ENCODE data around the gene MRPS27.

Gene MRPS27

GRCh38 chr5:72286798-72287197 is 33.2 kb downstream of the MRPS27 start:
- no peak for DNase-seq

- DNase-seq = no peak
These were observed 34.6 kb downstream of the MRPS27 start for GRCh38 chr5:72285424-72285821.

- no peak for DNase-seq
These were observed 35.2 kb downstream of the MRPS27 start for GRCh38 chr5:72284559-72285423.

GRCh38 chr5:72283358-72283757 is 36.7 kb downstream of the MRPS27 start:
- no peak for DNase-seq

GRCh38 chr5:72282878-72283277 is 37.2 kb downstream of the MRPS27 start:
- no peak for DNase-seq

- peak; percentile 26 for DNase-seq
These were observed 38.1 kb downstream of the MRPS27 start for GRCh38 chr5:72281764-72282499.

GRCh38 chr5:72281430-72281763 is 38.6 kb downstream of the MRPS27 start:
- no peak for DNase-seq

GRCh38 chr5:72280581-72281069 is 39.4 kb downstream of the MRPS27 start:
- peak; percentile 56 for DNase-seq

- no peak for DNase-seq
These were observed 43.8 kb downstream of the MRPS27 start for GRCh38 chr5:72276219-72276752.

GRCh38 chr5:72273547-72273946 is 46.5 kb downstream of the MRPS27 start:
- no peak for DNase-seq

- no peak for DNase-seq
These were observed 47.6 kb downstream of the MRPS27 start for GRCh38 chr5:72272398-72272797.

GRCh38 chr5:72271702-72272101 is 48.3 kb downstream of the MRPS27 start:
- DNase-seq = no peak

GRCh38 chr5:72270037-72270436 is 50.0 kb downstream of the MRPS27 start:
- no peak for DNase-seq

- no peak for DNase-seq
These were observed 50.6 kb downstream of the MRPS27 start for GRCh38 chr5:72269411-72269780.

GRCh38 chr5:72268753-72269410 is 51.2 kb downstream of the MRPS27 start:
- DNase-seq = peak; percentile 75

- DNase-seq = no peak
These were observed 51.8 kb downstream of the MRPS27 start for GRCh38 chr5:72268260-72268659.

GRCh38 chr5:72267685-72268084 is 52.4 kb downstream of the MRPS27 start:
- DNase-seq = no peak

GRCh38 chr5:72266862-72267261 is 53.2 kb downstream of the MRPS27 start:
- DNase-seq = no peak

GRCh38 chr5:72265032-72265877 is 54.8 kb downstream of the MRPS27 start:
- DNase-seq = no peak

GRCh38 chr5:72256536-72256935 is 63.5 kb downstream of the MRPS27 start:
- DNase-seq = no peak

- no peak for DNase-seq
These were observed 64.4 kb downstream of the MRPS27 start for GRCh38 chr5:72255670-72256069.

GRCh38 chr5:72255237-72255636 is 64.8 kb downstream of the MRPS27 start:
- DNase-seq = no peak

All from hematopoietic multipotent progenitor cell treated with erythropoietin and hydrocortisone succinate and interleukin-3 and kit ligand, for 8 days (in vitro differentiated cells).